IMR-90 (cell line): ENCODE data around the gene CNOT3. TPM values are rescaled to one million over a fixed set of nuclear protein-coding genes. Genes with fewer than 3 reads are reported as not detected.

ENCODE experiments used
- FOS ChIP-seq: fragments of 150-350 bp; IDR thresholded peaks from 2 replicates; pipeline ENCODE4 v1.6.1; 2016; ENCODE audit warnings: low read depth, low read length
- MAFK ChIP-seq: IDR thresholded peaks from 2 replicates; pipeline ENCODE4 v1.6.1; 2012; ENCODE audit warnings: low read depth, low read length, improper control_type of control experiment
- NFE2L2 ChIP-seq: fragments of 150-350 bp; IDR thresholded peaks from 2 replicates; pipeline ENCODE4 v1.6.1; 2016; ENCODE audit warnings: low read depth, mild to moderate bottlenecking, low read length
- POLR2A ChIP-seq: IDR thresholded peaks from 2 replicates; pipeline ENCODE4 v1.6.1; 2012; ENCODE audit warnings: mild to moderate bottlenecking, low read depth, low read length
- RAD21 ChIP-seq: IDR thresholded peaks from 2 replicates; pipeline ENCODE4 v1.6.1; 2012; ENCODE audit warnings: low read length, improper control_type of control experiment
- RCOR1 ChIP-seq: IDR thresholded peaks from 2 replicates; pipeline ENCODE4 v1.6.1; 2012; ENCODE audit warnings: mild to moderate bottlenecking, low read length, improper control_type of control experiment; ENCODE audit not compliant: insufficient replicate concordance
- SMC3 ChIP-seq: fragments of 150-350 bp; IDR thresholded peaks from 2 replicates; pipeline ENCODE4 v1.6.1; 2016; ENCODE audit warnings: low read depth, mild to moderate bottlenecking, antibody characterized with exemption, low read length, moderate library complexity
- polyA plus RNA-seq, 3 experiments: library from polyadenylated mRNA; depleted of rRNA; stranded (reverse); fragments of >200 nt; gene quantifications; 2 replicates each; pipeline ENCODE4 v1.2.3, GENCODE V29; 2012; ENCODE audit warnings: low replicate concordance in 1 of 3
- total RNA-seq: library from RNA; depleted of rRNA; stranded (reverse); fragments of >200 nt; gene quantifications from 2 replicates; pipeline ENCODE4 v1.2.3, GENCODE V29; 2012

Gene CNOT3
- total and polyA plus RNA-seq, 2 of the 4 experiments (the other 2 are of a cell fraction): 5.4 to 26.7 TPM

GRCh38 chr19:54094426-54095000 lies 43.0 kb upstream of the CNOT3 start (continued):
- TF ChIP-seq RCOR1: no peak
- no peak for TF ChIP-seq NFE2L2
- TF ChIP-seq POLR2A: no peak
- no peak for TF ChIP-seq RAD21
- no peak for TF ChIP-seq SMC3
- TF ChIP-seq MAFK: no peak
- no peak for TF ChIP-seq FOS
